NCI-H2196 (cell line): ENCODE results near the gene TFAP2C.
"Not testable (repeated sequence)": the region's sequence is repeated elsewhere in the genome, so short reads cannot be mapped to it uniquely, and the experiment has no call there.

Experiments
- DNase-seq: peaks from one replicate; lab custom pipeline; 2025; ENCODE audit not compliant: unreplicated experiment; lab: John Stamatoyannopoulos, UW

Gene TFAP2C

GRCh38 chr20:56614196-56614595 lies 14.9 kb upstream of the TFAP2C start:
- no peak for DNase-seq

GRCh38 chr20:56616716-56617115 lies 12.4 kb upstream of the TFAP2C start:
- no peak for DNase-seq

- no peak for DNase-seq
Measured at GRCh38 chr20:56617489-56617888, 11.6 kb upstream of the TFAP2C start.

- no peak for DNase-seq
Measured at GRCh38 chr20:56621730-56622129, 7.4 kb upstream of the TFAP2C start.

- not testable (repeated sequence) for DNase-seq
Measured at GRCh38 chr20:56623930-56624329, 5.2 kb upstream of the TFAP2C start.

GRCh38 chr20:56624786-56625681 lies 4.1 kb upstream of the TFAP2C start:
- no peak for DNase-seq

- no peak for DNase-seq
Measured at GRCh38 chr20:56625837-56626236, 3.3 kb upstream of the TFAP2C start.

- no peak for DNase-seq
Measured at GRCh38 chr20:56626367-56627121, 2.6 kb upstream of the TFAP2C start.

GRCh38 chr20:56627122-56628014 lies 1.7 kb upstream of the TFAP2C start:
- no peak for DNase-seq

GRCh38 chr20:56628015-56628872 lies 862 bp upstream of the TFAP2C start:
- no peak for DNase-seq

- DNase-seq = no peak
Measured at GRCh38 chr20:56629464-56630085, 469 bp downstream of the TFAP2C start.

GRCh38 chr20:56630086-56630493 lies 984 bp downstream of the TFAP2C start:
- DNase-seq = peak; percentile 47

- no peak for DNase-seq
Measured at GRCh38 chr20:56630506-56631317, 1.6 kb downstream of the TFAP2C start.

GRCh38 chr20:56631318-56631989 lies 2.3 kb downstream of the TFAP2C start:
- no peak for DNase-seq

GRCh38 chr20:56631990-56632327 lies 2.9 kb downstream of the TFAP2C start:
- DNase-seq = no peak

- DNase-seq = no peak
Measured at GRCh38 chr20:56634307-56634706, 5.2 kb downstream of the TFAP2C start.

GRCh38 chr20:56634735-56635385 lies 5.8 kb downstream of the TFAP2C start:
- DNase-seq = no peak

- DNase-seq = no peak
Measured at GRCh38 chr20:56636716-56637115, 7.6 kb downstream of the TFAP2C start.
